ENCODE data around the gene CPT1B. TPM values are rescaled to one million over a fixed set of nuclear protein-coding genes. Genes with fewer than 3 reads are reported as not detected.

Gene CPT1B
- total RNA-seq, 1 experiment from 2014 or later = 13.1 TPM

DNA sequence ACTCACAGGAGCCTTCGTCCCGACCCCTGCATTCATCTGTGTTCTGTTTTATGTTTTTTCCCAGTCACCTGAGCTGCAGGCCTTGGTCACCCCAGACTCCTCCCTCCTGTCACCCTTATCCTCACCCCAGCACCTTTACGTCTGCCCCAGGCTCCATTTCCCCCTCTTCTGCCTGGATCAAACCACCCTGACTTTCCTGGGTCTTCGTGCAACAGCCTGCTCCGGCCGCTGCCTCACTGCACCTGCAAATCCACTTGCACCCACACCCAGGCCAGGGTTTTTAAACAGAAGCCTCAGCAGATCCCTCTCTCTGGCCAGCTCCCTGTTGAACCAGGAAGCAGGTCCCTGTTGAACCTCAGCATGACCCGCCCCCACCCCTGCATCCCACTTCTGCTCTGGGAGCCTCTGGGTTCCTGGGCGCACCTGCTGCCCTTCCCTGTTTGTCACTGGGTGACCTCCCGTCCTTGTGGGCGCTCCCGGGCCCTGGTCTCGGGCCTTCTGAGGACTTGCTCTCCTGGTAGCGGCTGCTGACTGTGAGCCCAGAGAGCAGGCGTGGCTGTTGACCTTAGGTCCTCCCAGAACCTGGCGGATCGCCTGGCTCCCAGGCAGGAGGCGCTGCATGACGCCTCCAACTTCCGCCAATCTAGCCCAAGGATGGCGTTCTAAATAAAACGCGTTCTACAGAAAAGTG, 35.2 kb upstream of the CPT1B start:
- Histone ChIP-seq H4K20me1 (ENCODE audit: low read length) (no peaks in the 10 kb centered on the region), H3F3A (ENCODE audit: low read length, unreplicated experiment) (no peaks in the 10 kb centered on the region), H3K4me2 (ENCODE audit: low read length) (0 out of 2 replicates have a peak overlapping the region, but pooled peaks have one; percentile 10), H2AFZ (ENCODE audit: low read length) (peak overlapping the region; percentile 43; the same call in 1 of the 2 replicates), H3K79me2 (ENCODE audit: low read length) (no peaks in the 10 kb centered on the region), H3K27me3 (ENCODE audit: low read length) (no peaks in the 10 kb centered on the region), H3K36me3 (ENCODE audit: low read depth, low read length) (no peaks in the 10 kb centered on the region), H3K27ac (ENCODE audit: low read length) (no peak overlapping the region), H3K9me2 (replicated peaks; ENCODE audit: low read length) (no peaks in the 10 kb centered on the region), H3K9me3 (ENCODE audit: low read length) (no peaks in the 10 kb centered on the region), H3K4me1 (ENCODE audit: insufficient read depth, low read length) (no peaks in the 10 kb centered on the region), H3K9ac (ENCODE audit: low read length) (no peak overlapping the region), H3K4me3 (ENCODE audit: low read length) (no peak overlapping the region)
- BruUV-seq (replicated peaks) = no TSS peak
- intact Hi-C loops (cut with micrococcal nuclease) = no loop called here
- TF ChIP-seq, protein P1, sequence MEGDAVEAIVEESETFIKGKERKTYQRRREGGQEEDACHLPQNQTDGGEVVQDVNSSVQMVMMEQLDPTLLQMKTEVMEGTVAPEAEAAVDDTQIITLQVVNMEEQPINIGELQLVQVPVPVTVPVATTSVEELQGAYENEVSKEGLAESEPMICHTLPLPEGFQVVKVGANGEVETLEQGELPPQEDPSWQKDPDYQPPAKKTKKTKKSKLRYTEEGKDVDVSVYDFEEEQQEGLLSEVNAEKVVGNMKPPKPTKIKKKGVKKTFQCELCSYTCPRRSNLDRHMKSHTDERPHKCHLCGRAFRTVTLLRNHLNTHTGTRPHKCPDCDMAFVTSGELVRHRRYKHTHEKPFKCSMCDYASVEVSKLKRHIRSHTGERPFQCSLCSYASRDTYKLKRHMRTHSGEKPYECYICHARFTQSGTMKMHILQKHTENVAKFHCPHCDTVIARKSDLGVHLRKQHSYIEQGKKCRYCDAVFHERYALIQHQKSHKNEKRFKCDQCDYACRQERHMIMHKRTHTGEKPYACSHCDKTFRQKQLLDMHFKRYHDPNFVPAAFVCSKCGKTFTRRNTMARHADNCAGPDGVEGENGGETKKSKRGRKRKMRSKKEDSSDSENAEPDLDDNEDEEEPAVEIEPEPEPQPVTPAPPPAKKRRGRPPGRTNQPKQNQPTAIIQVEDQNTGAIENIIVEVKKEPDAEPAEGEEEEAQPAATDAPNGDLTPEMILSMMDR (conservative IDR thresholded peaks at IDR 0.05; ENCODE audit: low read depth, low read length) = peak; percentile 47; the same call in 1 of the 2 replicates
- TF ChIP-seq EZH2 (IDR thresholded peaks at IDR 0.05; ENCODE audit: low read length, unreplicated experiment) = no peak
- ChIA-PET POLR2A (ENCODE audit: unreplicated experiment) (no interaction called here), CTCF (no interaction called here)
- peak; percentile 60 for DNase-seq
- ATAC-seq = peak; percentile 90

DNA sequence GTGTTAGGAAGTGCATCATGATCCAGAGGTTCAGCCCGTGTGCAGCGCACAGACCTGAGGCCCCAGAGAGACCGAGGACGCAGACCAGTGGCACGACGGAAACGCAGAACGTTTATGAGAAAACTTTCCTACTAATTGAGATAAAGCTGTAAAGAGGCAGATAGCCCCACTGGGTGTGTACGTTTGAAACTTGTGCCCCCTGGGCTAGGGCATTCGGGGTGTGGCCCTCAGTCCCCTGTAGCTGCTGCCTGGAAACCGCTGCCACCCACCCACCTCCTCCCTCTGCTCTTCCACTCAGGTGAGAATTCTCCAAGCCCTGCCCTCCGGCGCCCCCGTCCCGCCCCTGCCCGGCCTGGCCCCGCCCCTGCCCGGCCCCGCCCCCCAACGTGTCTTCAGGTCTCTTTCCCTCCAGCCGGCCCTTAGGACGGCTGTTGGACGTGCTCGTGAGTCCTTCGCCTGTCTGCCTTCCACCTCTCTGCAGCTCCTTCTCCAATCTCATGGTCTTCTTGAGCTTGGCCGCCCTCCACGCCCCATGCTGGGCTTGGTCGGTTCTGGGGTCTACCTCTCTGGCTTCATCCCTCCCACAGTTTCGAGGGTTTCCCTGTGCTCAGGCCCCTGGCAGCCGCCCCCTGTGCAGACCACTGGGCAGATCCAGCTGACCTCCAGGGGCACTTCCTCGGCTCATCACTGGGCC, 34.4 kb upstream of the CPT1B start:
- Histone ChIP-seq H2AFZ (ENCODE audit: low read length) (no peak overlapping the region), H3F3A (ENCODE audit: low read length, unreplicated experiment) (no peaks in the 10 kb centered on the region), H3K36me3 (ENCODE audit: low read depth, low read length) (no peaks in the 10 kb centered on the region), H3K27ac (ENCODE audit: low read length) (no peak overlapping the region), H3K4me1 (ENCODE audit: insufficient read depth, low read length) (no peaks in the 10 kb centered on the region), H3K9ac (ENCODE audit: low read length) (no peak overlapping the region), H3K9me2 (replicated peaks; ENCODE audit: low read length) (no peaks in the 10 kb centered on the region), H3K79me2 (ENCODE audit: low read length) (no peaks in the 10 kb centered on the region), H3K27me3 (ENCODE audit: low read length) (no peaks in the 10 kb centered on the region), H3K4me3 (ENCODE audit: low read length) (no peak overlapping the region), H3K9me3 (ENCODE audit: low read length) (no peaks in the 10 kb centered on the region), H4K20me1 (ENCODE audit: low read length) (no peaks in the 10 kb centered on the region), H3K4me2 (ENCODE audit: low read length) (no peak overlapping the region)
- intact Hi-C loops (cut with micrococcal nuclease) = no loop called here
- DNase-seq (no peak), ATAC-seq (peak; percentile 22; the same call in 1 of the 2 replicates)
- no TSS peak for BruUV-seq (replicated peaks)
- TF ChIP-seq EZH2 (IDR thresholded peaks at IDR 0.05; ENCODE audit: low read length, unreplicated experiment) (no peak), EZH2phosphoT487 (IDR thresholded peaks at IDR 0.05; ENCODE audit: borderline replicate concordance, low read length) (no peak)
- TF ChIP-seq, protein P1 (conservative IDR thresholded peaks at IDR 0.05; ENCODE audit: low read depth, low read length) = no peak
- POLR2A ChIA-PET (ENCODE audit: unreplicated experiment) = no interaction called here
- CTCF ChIA-PET = no interaction called here

DNA sequence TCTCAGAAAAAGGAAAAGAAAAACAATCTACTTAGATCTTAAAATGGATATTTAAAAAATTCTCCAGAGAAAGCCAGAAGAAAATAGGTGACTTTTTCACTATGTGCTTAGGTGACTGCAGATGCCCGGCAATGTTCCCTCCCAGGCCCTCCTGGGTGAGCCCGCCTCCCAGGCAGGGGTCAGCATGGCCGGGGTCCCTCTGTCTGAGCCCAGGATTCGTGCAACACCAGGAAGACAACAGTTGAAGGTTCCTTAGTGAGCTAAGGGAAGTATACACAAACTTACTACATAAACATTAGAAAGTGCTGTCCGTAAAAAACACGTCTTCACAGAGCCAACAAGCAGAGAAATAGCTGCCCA, 33.9 kb upstream of the CPT1B start:
- Histone ChIP-seq H3K27ac (ENCODE audit: low read length) (no peak overlapping the region), H3K36me3 (ENCODE audit: low read depth, low read length) (no peaks in the 10 kb centered on the region), H3K9me2 (replicated peaks; ENCODE audit: low read length) (no peaks in the 10 kb centered on the region), H2AFZ (ENCODE audit: low read length) (no peak overlapping the region), H3K27me3 (ENCODE audit: low read length) (no peaks in the 10 kb centered on the region), H3K9me3 (ENCODE audit: low read length) (no peaks in the 10 kb centered on the region), H3K4me2 (ENCODE audit: low read length) (no peak overlapping the region), H3K79me2 (ENCODE audit: low read length) (no peaks in the 10 kb centered on the region), H3K4me1 (ENCODE audit: insufficient read depth, low read length) (no peaks in the 10 kb centered on the region), H3K9ac (ENCODE audit: low read length) (no peak overlapping the region), H3K4me3 (ENCODE audit: low read length) (no peak overlapping the region), H4K20me1 (ENCODE audit: low read length) (no peaks in the 10 kb centered on the region), H3F3A (ENCODE audit: low read length, unreplicated experiment) (no peaks in the 10 kb centered on the region)
- TF ChIP-seq EZH2phosphoT487 (IDR thresholded peaks at IDR 0.05; ENCODE audit: borderline replicate concordance, low read length) (no peak), EZH2 (IDR thresholded peaks at IDR 0.05; ENCODE audit: low read length, unreplicated experiment) (no peak)
- TF ChIP-seq, protein P1 (conservative IDR thresholded peaks at IDR 0.05; ENCODE audit: low read depth, low read length) = no peak
- no TSS peak for BruUV-seq (replicated peaks)
- DNase-seq (no peak), ATAC-seq (no peak)
- intact Hi-C loops (cut with micrococcal nuclease) = no loop called here
- POLR2A ChIA-PET (ENCODE audit: unreplicated experiment) = no interaction called here
- CTCF ChIA-PET = no interaction called here

All from PC-3 (cell line).